SK-N-MC (cell line): ENCODE data around the gene MORN2.
"Not testable (repeated sequence)": the region's sequence is repeated elsewhere in the genome, so short reads cannot be mapped to it uniquely, and the experiment has no call there.

Experiments
- EZH2 ChIP-seq: fragments of 200-600 bp; sonication (generic); IDR thresholded peaks from one replicate; pipeline ENCODE4 v1.6.1; 2017; ENCODE audit warnings: antibody characterized with exemption
- FOXP2 ChIP-seq: optimal IDR thresholded peaks from 2 replicates; pipeline ENCODE3; 2011; ENCODE audit warnings: mild to moderate bottlenecking, moderate library complexity; ENCODE audit not compliant: insufficient read depth; ENCODE audit errors: extremely low read length, control extremely low read depth
- POLR2AphosphoS5 ChIP-seq: IDR thresholded peaks from 2 replicates; pipeline ENCODE4 v1.6.1; 2012; ENCODE audit warnings: mild to moderate bottlenecking, low read depth, low read length, borderline replicate concordance

DNA sequence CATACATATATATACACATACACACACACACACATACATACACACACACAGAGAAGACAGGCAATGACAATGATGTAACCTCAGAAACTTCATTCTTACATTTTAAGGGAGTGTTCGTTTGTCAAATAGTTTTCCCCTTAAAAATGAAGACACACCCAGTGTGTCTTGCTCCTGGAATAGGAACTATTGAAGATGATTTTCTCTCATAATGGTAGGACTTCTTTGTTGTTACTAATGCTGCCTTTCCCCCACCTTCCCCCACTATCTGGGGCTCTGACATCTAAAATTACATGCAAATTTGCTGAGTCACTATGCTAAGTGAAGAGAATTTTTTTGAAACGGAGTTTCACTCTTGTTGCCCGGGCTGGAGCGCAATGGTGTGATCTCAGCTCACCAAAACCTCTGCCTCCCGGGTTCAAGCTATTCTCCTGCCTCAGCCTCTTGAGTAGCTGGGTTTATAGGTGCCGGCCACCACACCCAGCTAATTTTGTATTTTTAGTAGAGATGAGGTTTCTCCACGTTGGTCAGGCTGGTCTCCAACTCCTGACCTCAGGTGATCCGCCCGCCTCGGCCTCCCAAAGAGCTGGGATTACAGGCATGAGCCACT, 48.1 kb upstream of the MORN2 start:
- TF ChIP-seq EZH2, POLR2AphosphoS5, FOXP2: not testable (repeated sequence)
